ENCODE measurements around the gene FRMPD1.

Gene FRMPD1

GRCh38 chr9:37677435-37677834 is 26.7 kb downstream of the FRMPD1 start:
- Histone ChIP-seq H3K27me3 (no peaks in the 10 kb centered on the region), H3K4me1 (peaks cover 16% of the 10 kb centered on the region), H3K4me3 (ENCODE audit: low read depth, low read length) (no peak overlapping the region), H3K9me3 (no peaks in the 10 kb centered on the region), H3K36me3 (no peaks in the 10 kb centered on the region)
- no peak for TF ChIP-seq CTCF (IDR thresholded peaks at IDR 0.05; ENCODE audit: low read depth, low read length)
- no peak for DNase-seq

- no peaks in the 10 kb centered on the region for H3K36me3 ChIP-seq
- DNase-seq: peak; percentile 45
- TF ChIP-seq CTCF (IDR thresholded peaks at IDR 0.05; ENCODE audit: low read depth, low read length): no peak; the same call in 1 of the 2 replicates
- no peak overlapping the region for H3K4me3 ChIP-seq (ENCODE audit: low read depth, low read length)
- peaks cover 23% of the 10 kb centered on the region for H3K4me1 ChIP-seq
- H3K9me3 ChIP-seq: no peaks in the 10 kb centered on the region
- no peaks in the 10 kb centered on the region for H3K27me3 ChIP-seq
Observed at GRCh38 chr9:37678789-37679273, 28.1 kb downstream of the FRMPD1 start.

GRCh38 chr9:37679649-37680402 is 29.1 kb downstream of the FRMPD1 start:
- H3K27me3 ChIP-seq: no peaks in the 10 kb centered on the region
- DNase-seq: no peak
- TF ChIP-seq CTCF (IDR thresholded peaks at IDR 0.05; ENCODE audit: low read depth, low read length): no peak

GRCh38 chr9:37682951-37683350 is 32.2 kb downstream of the FRMPD1 start:
- DNase-seq: no peak
- Histone ChIP-seq H3K27me3 (no peaks in the 10 kb centered on the region), H3K9me3 (no peaks in the 10 kb centered on the region), H3K36me3 (no peaks in the 10 kb centered on the region), H3K4me3 (ENCODE audit: low read depth, low read length) (no peak overlapping the region), H3K4me1 (peaks cover 14% of the 10 kb centered on the region)
- TF ChIP-seq CTCF (IDR thresholded peaks at IDR 0.05; ENCODE audit: low read depth, low read length): no peak

More at GRCh38 chr9:37679649-37680402, 29.1 kb downstream of the FRMPD1 start:
- Histone ChIP-seq H3K36me3 (no peaks in the 10 kb centered on the region), H3K4me1 (peaks cover 23% of the 10 kb centered on the region), H3K9me3 (no peaks in the 10 kb centered on the region), H3K4me3 (ENCODE audit: low read depth, low read length) (no peak overlapping the region)

- Histone ChIP-seq H3K36me3 (no peaks in the 10 kb centered on the region), H3K4me1 (peaks cover 14% of the 10 kb centered on the region), H3K4me3 (ENCODE audit: low read depth, low read length) (no peak overlapping the region), H3K27me3 (no peaks in the 10 kb centered on the region), H3K9me3 (no peaks in the 10 kb centered on the region)
- DNase-seq: no peak
- TF ChIP-seq CTCF (IDR thresholded peaks at IDR 0.05; ENCODE audit: low read depth, low read length): no peak
Observed at GRCh38 chr9:37683531-37684371, 33.0 kb downstream of the FRMPD1 start.
